ENCODE results near the gene DHRS1. TPM values are rescaled to one million over a fixed set of nuclear protein-coding genes. Genes with fewer than 3 reads are reported as not detected.

The DHRS1 gene
- total RNA-seq, 1 experiment from 2014 or later, result 16.1 TPM

DNA sequence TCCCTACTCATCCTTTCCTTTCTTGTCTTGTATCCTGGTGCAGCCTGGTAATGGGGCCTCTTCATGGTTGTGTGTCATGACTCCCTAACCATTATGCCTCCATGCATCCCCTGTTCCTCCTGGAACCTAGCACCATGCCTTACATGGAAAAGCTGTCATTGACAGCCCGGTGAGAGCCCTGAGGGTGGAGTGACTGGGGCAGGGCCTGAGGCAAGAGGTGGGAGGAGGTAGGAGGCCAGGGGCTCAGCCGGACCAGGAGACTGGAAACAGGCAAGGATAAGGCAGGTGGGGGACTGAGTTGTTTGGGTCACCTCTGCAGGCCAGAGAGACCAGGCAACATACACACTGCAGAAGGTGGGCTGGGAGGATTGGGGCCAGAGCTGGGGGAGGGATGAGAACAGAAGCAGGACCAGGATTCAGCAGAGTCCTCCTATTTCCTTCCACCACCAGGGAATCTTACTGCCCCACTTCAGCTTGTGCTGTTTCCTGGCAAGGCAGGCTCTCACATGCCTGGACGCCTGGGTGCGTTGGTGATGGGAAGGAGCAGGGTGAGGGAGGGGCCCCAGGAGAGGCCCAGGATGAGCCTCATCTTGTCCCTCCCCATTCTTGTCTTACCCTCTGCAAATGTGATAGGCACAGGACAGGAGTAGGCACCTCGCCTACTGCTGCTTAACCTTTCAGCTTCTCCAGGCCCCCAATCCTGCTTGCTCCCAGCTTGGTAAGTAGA lies 10.1 kb upstream of the DHRS1 start, which contains the start of gene LTB4R2:
LTB4R2 (plus strand) TSS at position 603 of the 727 bp plus-strand sequence. CDS start 525 bp downstream, outside the sequence.
- no peak for DNase-seq (ENCODE audit: low read depth)

DNA sequence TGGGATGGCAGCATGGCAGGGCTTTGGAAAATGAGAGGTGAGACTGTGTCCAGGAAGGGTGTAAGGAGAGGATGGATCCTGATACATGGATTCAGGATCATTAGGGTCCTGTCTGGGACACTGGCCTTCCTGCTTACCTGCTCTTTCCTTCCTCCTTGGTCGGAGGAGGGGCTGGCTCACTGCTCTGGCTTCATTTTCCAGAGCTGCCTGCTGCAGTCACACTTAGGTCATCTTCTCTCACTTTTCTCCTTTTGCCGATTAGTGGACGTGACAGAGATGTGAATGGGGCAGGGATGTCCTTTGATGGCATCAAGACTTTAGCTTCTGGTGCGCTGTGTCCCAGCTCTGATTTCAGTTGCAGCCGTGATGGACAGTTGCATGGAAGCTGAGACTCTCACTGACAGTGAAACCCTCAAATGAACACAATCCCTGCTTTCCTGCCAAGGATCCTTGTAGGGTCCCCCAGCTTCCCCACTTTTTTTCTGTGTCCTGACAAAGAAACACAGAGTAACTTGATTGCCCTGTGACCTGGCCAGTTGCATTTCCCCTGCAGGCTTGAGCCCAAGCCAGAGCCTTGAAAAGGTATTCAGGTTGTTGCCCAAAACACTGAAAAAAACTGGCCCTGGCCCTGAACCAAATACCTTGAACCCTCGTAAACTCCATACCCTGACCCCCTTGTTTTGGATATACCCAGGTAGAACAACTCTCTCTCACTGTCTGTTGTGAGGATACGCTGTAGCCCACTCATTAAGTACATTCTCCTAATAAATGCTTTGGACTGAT lies 9.0 kb upstream of the DHRS1 start:
- no peak for DNase-seq (ENCODE audit: low read depth)

DNA sequence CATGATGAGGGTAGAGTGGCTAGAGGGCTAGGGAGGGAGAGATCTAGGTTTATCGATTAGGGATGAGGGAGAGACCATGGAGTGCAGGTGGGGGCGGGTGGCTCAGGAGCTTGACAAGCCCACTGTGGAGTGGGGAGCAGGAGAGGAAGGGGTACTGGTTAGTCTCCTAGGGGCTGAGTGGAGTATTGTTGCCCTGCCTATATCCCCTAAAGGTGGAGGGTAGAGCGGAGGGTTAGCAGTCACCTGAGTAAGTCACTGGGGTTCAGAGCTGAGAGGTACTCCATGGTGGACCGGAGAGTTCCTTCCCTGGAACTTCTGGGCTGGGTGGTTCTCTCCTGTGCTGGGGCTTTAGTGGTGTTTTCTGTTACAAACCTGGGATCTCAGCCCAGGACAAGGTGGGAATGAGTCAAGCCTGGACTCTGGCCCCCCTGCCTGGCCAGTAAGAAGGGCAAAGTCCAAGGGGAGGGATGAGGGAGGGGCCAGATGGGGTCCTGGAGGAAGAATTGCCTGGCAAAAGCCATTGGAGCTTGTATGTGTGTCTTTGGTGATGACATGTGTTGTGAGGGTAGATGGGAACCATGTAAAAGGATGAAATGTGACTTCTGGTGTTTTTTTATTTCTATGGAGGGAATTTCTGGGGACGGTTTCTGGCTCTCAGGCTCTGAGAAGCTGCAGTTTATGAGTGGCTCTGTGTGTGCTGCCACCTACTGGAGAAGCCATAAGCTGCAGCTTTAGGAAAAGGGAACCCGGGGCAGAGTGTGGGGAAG lies 8.2 kb upstream of the DHRS1 start, which contains the start of gene CIDEB:
CIDEB (minus strand) TSS at position 403 of the 767 bp plus-strand sequence; CDS start at position 284, 119 bp downstream.
- DNase-seq (ENCODE audit: low read depth), result peak; percentile 55

DNA sequence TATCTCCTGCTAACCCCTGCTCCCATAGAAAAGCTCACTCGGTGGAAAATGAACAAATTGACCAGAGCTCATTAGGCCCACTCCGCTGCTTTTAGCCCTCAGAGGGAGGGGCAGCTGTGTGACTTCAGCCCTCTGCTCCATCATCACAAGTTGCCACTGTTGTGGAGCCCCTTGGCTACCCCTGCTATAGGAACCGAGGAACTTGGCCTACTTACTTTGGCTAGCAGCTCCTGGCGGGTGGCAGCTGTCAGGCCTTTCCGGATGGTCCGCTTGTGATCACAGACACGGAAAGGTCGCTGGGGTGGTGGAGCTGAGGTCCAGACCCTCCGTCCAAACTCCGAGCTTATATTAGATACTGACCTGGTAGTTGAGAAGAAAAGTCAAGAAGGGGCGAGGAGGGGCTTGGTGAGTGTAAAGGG lies 7.6 kb upstream of the DHRS1 start:
- no peak for DNase-seq (ENCODE audit: low read depth)

DNA sequence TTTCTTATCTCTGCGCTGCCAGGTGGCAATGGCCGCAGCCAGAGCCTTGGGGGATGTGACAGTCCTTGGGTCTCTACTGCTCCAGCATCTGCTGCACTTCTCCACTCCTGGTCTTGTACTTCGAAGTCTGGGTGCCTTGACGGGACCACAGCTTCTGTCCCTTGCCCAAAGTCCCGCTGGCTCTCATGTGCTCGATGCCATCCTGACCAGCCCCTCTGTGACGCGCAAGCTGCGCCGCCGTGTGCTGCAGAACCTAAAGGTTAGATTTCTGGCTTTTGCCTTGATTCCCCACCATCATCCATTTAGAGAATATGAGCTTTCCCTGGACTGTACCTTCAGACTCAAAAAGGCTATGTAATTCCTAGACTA lies 4.4 kb upstream of the DHRS1 start:
- no peak for DNase-seq (ENCODE audit: low read depth)

DNA sequence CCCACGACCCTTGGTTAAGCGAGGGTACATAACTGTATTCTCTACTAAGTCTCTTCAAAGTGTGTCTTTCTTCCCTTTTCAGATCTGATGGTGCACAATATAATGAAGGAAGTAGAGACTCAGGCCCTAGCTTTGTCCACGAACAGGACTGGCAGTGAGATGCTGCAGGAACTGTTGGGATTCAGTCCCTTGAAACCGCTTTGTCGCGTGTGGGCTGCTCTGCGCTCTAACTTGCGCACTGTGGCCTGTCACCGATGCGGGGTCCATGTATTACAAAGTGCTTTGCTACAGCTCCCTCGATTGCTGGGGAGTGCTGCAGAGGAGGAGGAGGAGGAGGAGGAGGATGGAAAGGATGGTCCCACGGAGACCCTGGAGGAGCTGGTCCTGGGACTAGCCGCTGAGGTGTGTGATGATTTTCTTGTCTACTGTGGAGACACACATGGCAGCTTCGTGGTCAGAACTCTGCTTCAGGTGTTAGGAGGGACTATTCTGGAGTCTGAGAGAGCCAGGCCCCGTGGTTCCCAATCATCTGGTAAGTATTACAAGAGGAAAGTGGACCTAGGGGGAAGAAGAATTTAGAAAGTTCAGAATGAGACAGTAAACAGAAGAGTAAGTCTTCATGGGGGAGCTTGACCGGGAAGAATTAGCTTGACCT lies 873 bp upstream of the DHRS1 start:
- no peak for DNase-seq (ENCODE audit: low read depth)

DNA sequence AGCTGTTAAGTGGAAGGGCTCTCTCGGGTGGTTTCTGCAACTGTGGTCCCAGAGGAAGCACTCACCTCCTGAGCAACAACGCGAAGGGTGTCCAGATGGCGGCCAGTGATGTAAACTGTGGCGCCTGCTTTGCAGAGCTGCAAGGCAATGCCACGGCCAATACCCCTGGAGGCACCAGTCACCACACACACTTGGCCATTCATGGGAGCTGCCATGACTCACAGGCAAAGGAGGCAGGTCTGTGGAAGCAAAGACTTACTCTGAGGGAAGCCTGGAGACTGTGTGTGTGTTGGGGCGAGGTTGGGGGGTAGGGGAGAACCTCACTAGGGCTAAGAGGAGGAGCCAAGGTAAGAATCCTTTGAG lies 707 bp downstream of the DHRS1 start:
- peak; percentile 72 for DNase-seq (ENCODE audit: low read depth)

DNA sequence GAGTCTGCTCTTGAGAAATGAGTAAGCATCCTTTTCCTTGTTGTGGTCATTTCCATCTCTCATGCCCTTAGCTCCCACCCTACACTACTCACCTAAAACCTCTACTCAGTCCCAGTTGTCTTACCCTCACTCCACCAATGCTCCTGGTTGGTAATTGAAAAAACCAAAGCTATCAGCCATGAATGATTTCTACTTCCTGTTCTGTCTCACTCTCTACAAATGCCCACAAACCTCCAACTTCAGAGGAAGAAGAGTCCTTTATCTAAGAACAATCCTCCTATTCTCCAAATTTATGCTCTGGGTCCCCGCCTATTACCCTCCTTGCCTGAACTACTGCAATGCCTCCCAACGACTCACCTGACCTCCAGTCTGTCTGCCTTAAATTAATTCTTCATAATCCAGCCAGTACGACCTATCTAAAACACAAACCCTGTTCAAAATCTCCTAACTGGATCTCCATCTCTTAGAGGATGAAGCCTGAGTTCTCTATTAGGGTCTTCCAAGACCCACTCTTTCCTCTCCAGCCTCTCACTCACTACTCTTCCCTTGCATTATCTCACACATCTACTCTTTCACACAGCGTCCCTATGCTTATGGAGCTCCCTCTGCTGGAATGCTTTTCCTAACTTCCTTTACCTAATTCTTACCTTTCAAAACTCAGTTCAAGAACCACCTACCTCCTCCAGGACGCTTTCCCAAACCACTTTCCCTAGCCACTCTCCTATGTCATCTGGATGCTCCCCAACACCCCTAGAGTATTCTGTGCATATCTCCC lies 2.2 kb downstream of the DHRS1 start:
- no peak for DNase-seq (ENCODE audit: low read depth)

DNA sequence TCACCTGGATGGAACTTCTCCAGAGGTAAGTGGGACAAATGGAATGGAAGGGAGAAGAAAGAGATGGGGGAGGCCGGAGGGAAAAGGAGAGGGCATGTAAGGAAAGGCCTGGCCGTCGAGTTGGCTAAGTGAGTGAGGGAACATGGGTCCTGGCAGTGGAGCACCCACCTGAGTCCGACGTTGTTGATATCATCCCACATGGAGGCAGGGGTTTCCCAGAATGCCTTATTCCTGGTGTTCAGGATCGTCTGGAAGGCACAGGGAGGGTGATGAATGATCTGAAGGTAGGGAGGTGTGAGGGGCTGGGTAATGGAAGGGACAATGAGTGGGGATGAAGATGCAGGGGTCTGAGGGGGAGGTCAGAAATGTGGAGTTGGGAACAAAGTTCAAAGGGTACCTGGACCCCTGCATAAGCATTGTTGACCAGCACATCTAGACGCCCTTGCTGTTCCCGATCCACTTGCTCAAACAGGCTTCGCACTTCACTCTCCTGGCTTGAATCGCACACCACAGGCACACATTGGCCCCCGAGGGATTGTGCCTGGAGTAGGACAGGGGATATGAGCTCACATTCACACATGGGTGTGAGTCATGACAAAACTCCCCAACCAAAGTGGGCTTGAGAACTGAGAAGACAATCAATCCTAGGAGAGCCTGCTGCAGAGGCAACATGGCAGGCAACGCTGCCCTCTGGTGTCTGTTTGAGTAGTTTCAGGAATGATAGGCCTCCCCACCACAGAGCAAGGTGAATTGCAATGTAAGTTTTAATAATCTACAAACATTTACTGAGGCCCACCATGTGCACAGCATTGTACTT lies 3.0 kb downstream of the DHRS1 start:
- DNase-seq (ENCODE audit: low read depth), result peak; percentile 91

DNA sequence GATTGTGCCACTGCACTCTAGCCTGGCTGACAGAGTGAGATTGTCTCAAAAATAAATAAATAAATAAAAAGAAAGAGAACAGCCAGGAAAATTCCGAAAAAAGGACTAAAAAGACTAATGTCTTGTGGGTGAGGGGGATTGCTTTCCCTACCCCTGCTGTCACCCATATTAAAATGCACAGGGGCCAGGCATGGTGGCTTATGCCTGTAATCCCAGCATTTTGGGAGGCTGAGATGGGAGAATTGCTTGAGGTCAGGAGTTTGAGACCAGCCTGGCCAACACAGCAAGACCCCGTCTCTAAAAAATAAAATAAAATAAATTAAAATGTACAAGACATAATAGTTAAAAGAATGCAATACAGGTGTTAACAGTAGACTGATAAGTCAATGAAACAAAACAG lies 6.1 kb downstream of the DHRS1 start:
- DNase-seq (ENCODE audit: low read depth), result no peak

DNA sequence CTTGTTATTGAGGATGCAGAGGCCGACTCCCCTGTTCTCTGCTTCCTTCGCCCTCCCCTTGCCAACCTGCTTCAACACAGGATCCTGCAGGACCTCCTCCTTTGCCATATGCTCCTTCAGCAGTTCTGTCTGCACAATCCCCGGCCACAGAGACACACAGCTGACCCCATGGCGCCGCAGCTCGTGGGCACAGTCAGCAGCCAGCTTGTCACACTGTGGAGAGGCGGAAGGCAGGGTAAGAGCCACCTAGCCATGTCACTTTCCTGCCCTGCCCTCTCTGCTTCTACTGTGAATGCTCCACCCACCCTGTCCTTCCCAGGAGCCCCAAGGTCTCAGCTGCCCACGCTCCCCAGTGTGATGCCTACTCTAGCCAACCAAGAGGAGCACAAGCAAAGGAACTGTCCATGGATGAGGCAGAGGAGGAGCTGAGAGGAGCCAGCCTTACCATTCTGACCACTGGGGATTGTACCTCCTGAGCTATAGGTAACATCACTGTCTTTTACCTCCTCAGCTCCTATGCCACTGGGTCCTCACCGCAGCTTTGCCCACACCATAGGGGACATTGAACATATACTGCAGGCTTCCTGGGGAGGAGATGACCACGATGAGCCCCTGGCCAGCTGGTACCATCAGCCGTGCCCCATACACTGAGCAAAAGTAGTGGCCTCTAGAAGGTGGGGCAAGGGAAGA lies 7.3 kb downstream of the DHRS1 start:
- no peak for DNase-seq (ENCODE audit: low read depth)

DNA sequence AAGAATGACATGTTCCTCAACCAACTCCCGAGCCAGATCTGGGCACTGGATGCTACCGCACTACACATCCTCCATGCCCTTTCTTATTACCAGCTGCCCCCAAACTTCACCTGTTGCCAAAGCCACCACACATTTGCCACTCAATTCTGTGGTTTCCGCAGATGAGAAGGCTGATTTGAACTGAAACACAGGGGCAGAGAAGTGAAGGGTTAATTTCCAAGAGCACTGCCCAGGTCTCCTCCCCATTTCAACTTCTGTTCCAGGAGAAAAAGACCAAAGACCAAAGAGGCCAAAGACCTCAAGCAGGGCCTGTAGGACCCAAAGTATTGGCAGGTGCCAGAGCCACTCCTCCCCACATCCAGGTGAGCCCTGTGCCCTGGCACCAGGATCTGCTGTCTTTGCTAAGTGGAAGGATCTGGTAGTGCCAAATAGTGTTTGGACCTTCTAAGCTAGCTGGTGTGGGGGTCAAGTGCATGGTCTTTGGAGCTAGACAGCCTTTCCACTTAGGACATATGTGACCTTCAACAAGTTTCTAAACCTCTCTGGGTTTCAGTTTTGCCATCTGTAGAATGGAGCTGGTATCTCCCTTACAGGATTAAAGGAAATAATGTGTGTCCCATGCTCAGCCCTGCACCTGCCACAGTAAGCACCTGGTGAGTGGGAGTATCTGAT lies 8.0 kb downstream of the DHRS1 start:
- DNase-seq (ENCODE audit: low read depth), result no peak

DNA sequence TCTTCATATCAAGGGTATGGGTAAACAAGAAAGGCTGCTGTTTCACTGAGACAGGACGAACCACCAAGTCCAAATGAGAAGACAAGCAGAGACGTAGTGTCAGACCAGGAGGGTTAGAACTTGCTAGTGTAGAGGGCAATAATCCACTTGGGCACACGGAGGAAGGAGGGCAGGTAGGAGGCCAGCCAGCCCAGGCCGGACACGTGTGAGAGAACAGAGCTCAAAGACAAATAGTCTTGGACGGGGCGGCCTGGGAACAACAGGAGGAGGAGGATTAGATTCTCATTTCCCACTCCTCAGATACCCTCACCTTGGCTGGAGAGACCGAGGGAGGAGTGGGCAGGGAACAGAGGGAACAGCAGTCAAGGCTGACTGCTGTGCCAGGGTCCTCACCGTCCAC lies 8.8 kb downstream of the DHRS1 start:
- no peak for DNase-seq (ENCODE audit: low read depth)

DNA sequence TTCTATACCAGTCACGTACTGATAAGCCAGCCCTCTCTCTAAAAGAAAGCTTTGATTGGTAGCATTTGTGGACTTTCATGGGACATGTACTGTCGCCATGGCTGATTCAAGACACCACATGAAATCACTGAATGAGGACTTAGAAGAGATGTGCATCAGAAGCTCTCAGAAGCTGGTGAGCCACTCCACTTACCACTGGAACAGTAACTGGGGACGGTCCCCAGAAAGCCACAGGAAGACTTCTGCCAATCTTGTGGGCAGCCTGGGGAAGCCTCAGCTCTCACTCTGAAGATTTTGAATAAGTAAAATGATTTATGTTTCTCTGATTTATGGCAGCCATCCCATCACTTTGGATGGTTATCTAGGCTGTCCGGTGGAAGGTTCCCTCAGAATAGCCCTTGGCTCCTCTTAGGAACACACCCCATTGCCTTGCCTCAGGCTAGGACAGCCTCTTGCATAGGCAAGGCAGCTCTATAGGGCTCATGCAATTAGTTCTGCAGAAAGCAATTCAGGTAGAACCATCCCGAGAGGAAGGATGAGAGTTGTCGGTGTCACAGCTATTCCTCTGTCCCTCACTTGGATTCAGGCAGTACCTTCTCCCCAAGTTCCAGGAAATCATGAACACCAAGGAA lies 9.8 kb downstream of the DHRS1 start:
- DNase-seq (ENCODE audit: low read depth), result no peak

DNA sequence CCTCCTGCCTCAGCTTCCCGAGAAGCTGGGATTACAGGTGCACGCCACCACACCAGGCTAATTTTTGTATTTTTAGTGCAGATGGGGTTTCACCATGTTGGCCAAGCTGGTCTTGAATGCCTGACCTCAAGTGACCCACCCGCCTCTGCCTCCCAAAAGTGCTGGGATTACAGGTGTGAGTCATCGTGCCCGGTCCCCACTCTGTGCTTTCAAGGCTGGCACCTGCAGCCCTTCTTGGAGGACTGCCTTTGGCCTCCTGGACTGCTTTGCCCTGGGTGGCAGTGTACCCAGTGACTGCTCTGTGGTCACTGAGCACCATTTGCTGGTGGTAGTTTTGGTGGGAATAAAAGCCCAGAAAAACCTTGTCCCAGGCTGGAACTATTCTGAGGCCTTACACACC lies 12.6 kb downstream of the DHRS1 start:
- no peak for DNase-seq (ENCODE audit: low read depth)

DNA sequence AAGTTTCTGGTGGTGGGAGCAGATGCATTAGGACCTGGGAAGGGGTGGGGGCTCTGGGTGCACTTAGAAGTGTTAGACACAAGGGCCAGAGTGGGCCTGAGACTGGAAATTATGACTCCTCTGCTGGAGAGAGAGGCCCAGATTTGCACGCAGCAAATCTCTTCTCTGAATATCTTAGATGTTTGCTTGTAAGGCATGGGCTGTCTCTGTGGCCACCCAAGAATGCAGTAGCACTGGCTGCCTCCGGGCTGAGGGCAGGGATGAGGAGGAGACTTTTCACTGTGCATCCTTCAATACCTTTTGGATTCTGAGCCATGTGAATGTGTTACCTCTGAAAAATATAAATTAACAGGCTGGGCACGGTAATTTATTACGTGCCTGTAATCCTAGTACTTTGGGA lies 14.2 kb downstream of the DHRS1 start:
- DNase-seq (ENCODE audit: low read depth), result no peak

DNA sequence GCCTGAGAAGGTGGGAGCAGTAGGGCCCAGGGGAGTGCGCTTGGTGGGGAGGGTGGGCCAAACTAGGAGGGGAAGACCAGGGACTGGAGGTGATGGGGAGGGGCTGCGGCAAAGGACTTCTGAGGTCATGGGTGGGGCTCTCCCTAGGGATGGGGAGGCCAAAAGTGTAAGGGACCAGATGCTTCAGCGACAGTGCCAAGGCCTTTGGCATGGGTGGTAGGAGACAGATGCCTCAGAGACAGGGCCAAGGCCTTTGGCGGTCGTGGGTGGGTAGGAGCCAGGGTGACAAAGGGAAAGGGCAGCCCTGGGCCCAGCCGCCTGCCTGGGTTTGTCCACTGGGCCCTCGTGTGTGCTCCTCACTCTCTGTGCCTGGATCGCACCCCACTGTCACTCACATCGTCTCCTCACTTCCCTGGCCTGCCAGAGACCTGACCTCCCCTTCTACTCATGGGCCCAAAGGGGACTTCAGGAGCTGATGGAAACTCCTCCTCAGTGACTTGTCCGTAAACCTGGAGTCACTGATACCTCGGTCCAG lies 15.0 kb downstream of the DHRS1 start:
- DNase-seq (ENCODE audit: low read depth), result no peak
